ENCODE data around the gene EML6. TPM values are rescaled to one million over a fixed set of nuclear protein-coding genes. Genes with fewer than 3 reads are reported as not detected.

The EML6 gene
- total RNA-seq, 2 donors from 2014 or later = 0.46 to 10.7 TPM

- no peaks in the 10 kb centered on the region for H3K4me1 ChIP-seq (replicated peaks)
- no peaks in the 10 kb centered on the region for H3K9me3 ChIP-seq
- H3K27me3 ChIP-seq (replicated peaks; ENCODE audit: insufficient read depth) = no peaks in the 10 kb centered on the region
- peak overlapping the region; percentile 49 to 53 for H3K4me3 ChIP-seq
- no peaks in the 10 kb centered on the region for H3K36me3 ChIP-seq
- 0% methylated on average over 23 of the region's 23 CpGs for WGBS
- H3K27ac ChIP-seq = peak overlapping the region; percentile 55 to 60
- no peak for DNase-seq (ENCODE audit: low spot score)
- TF ChIP-seq POLR2A (IDR thresholded peaks at IDR 0.05) (no peak), POLR2AphosphoS5 (IDR thresholded peaks at IDR 0.05) (no peak), CTCF (IDR thresholded peaks at IDR 0.05) (no peak)
- intact Hi-C loops (cut with DNase I) = loop anchor here (10.0 kb wide), 2 partner anchors 111 to 451 kb away; no protein-coding TSS in a partner anchor
Observed at GRCh38 chr2:54723996-54724559, 616 bp downstream of the EML6 start.

GRCh38 chr2:54724560-54725342 is 1.3 kb downstream of the EML6 start:
- no peaks in the 10 kb centered on the region for H3K9me3 ChIP-seq
- no peak overlapping the region for H3K27ac ChIP-seq
- H3K27me3 ChIP-seq (replicated peaks; ENCODE audit: insufficient read depth) = no peaks in the 10 kb centered on the region
- intact Hi-C loops (cut with DNase I) = loop anchor here (10.0 kb wide), 2 partner anchors 110 to 450 kb away; no protein-coding TSS in a partner anchor
- no peaks in the 10 kb centered on the region for H3K4me1 ChIP-seq (replicated peaks)
- no peaks in the 10 kb centered on the region for H3K36me3 ChIP-seq
- H3K4me3 ChIP-seq = peak overlapping the region; percentile 49 to 53
- DNase-seq (ENCODE audit: low spot score) = no peak
- TF ChIP-seq POLR2AphosphoS5 (IDR thresholded peaks at IDR 0.05) = no peak
- TF ChIP-seq POLR2A (IDR thresholded peaks at IDR 0.05) = no peak
- no peak for TF ChIP-seq CTCF (IDR thresholded peaks at IDR 0.05)
- 2% methylated on average over 63 of the region's 87 CpGs for WGBS

GRCh38 chr2:54725343-54726099 is 2.1 kb downstream of the EML6 start:
- Histone ChIP-seq H3K4me3 (peak overlapping the region in 1 of 2 donors; percentile 53), H3K4me1 (replicated peaks) (no peaks in the 10 kb centered on the region), H3K27ac (no peak overlapping the region), H3K27me3 (replicated peaks; ENCODE audit: insufficient read depth) (no peaks in the 10 kb centered on the region), H3K9me3 (no peaks in the 10 kb centered on the region), H3K36me3 (no peaks in the 10 kb centered on the region)
- intact Hi-C loops (cut with DNase I) = loop anchor here (10.0 kb wide), 2 partner anchors 109 to 449 kb away; no protein-coding TSS in a partner anchor
- TF ChIP-seq CTCF (IDR thresholded peaks at IDR 0.05) = no peak
- TF ChIP-seq POLR2AphosphoS5 (IDR thresholded peaks at IDR 0.05) = no peak
- no peak for TF ChIP-seq POLR2A (IDR thresholded peaks at IDR 0.05)
- 46% methylated on average over 8 of the region's 8 CpGs for WGBS
- no peak for DNase-seq (ENCODE audit: low spot score)

- WGBS = 96% methylated on average over 1 of the region's 1 CpG
- Histone ChIP-seq H3K9me3 (no peaks in the 10 kb centered on the region), H3K4me1 (replicated peaks) (no peaks in the 10 kb centered on the region), H3K27ac (no peak overlapping the region), H3K4me3 (no peak overlapping the region), H3K27me3 (replicated peaks; ENCODE audit: insufficient read depth) (no peaks in the 10 kb centered on the region), H3K36me3 (no peaks in the 10 kb centered on the region)
- no peak for DNase-seq (ENCODE audit: low spot score)
- intact Hi-C loops (cut with DNase I) = loop anchor here (10.0 kb wide), 2 partner anchors 108 to 448 kb away; no protein-coding TSS in a partner anchor
- TF ChIP-seq CTCF (IDR thresholded peaks at IDR 0.05) (no peak), POLR2A (IDR thresholded peaks at IDR 0.05) (no peak), POLR2AphosphoS5 (IDR thresholded peaks at IDR 0.05) (no peak)
Observed at GRCh38 chr2:54726431-54726830, 3.0 kb downstream of the EML6 start.
